ENCODE measurements around the gene RMRP.

Gene RMRP

DNA sequence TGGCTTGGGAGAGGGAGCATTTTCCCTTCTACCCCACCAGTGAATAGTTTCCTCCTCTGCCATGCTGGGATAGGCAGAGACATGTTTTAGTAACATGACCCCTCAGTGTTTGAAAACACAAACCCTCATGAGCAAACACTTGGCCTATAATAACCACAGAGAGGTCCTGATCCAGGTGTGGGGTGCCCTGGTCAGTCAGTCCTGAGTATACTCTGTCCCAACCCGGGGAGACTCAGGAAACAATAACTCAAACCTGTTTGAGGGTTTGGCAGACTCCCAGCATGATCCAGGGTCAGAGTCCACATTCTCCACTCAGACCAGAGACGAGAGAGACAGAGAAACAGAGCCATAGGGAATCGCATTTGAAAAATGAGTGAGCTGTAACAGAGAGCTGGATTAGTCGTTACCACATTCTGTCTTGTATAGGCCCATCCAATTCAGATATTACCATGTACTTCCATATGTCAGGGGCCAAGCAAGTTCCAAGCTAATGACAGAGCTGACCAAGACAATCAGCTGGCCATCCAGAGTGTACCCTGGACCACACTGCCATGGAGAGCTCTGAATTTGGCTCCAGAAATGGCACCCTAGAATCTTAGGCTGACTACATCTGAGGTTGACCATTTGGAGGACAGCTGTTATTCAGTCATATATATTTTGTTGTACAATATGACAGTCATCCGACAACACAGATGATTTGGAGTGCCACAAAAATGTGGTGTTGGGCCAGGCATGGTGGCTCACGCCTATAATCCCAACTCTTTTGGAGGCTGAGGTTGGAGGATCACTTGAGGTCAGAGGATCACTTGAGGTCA is 11.7 kb upstream of the RMRP start:
- H3K4me3 ChIP-seq (ENCODE audit: severe bottlenecking) = no peak overlapping the region
- peaks cover 22% of the 10 kb centered on the region for H3K4me1 ChIP-seq (ENCODE audit: insufficient read depth, poor library complexity, severe bottlenecking)
- H3K9me3 ChIP-seq (ENCODE audit: severe bottlenecking) = no peaks in the 10 kb centered on the region
- ATAC-seq (ENCODE audit: low read depth) = peak; percentile 44
- H3K36me3 ChIP-seq (ENCODE audit: low read depth) = no peaks in the 10 kb centered on the region
- H3K27me3 ChIP-seq (ENCODE audit: insufficient read depth, poor library complexity, severe bottlenecking) = no peaks in the 10 kb centered on the region
- DNase-seq (ENCODE audit: low spot score) = no peak
- H3K27ac ChIP-seq (ENCODE audit: poor library complexity, severe bottlenecking) = peak overlapping the region; percentile 61
- TF ChIP-seq CTCF (IDR thresholded peaks at IDR 0.05; ENCODE audit: poor library complexity, severe bottlenecking) = no peak

DNA sequence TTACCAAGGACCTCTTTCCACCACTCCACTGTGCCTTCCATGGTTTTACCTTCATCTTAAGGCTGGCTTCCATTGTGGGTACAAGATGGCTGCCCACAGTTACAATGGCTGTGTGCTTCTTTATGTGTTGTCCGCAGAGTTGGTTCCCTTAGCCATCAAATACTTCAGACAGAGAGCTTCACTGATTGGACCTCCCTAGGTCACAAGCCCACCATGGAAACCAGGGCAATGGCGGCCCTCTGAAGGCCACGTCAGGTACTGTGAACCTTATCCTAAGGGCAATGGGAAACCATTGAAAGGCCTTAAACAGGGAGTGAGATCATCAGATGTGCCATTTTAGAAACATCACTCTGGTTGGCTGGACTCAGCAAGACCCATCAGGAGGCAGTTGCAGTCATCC is 10.1 kb upstream of the RMRP start:
- no peaks in the 10 kb centered on the region for H3K27me3 ChIP-seq (ENCODE audit: insufficient read depth, poor library complexity, severe bottlenecking)
- no peak overlapping the region for H3K4me3 ChIP-seq (ENCODE audit: severe bottlenecking)
- no peaks in the 10 kb centered on the region for H3K36me3 ChIP-seq (ENCODE audit: low read depth)
- TF ChIP-seq CTCF (IDR thresholded peaks at IDR 0.05; ENCODE audit: poor library complexity, severe bottlenecking) = no peak
- H3K27ac ChIP-seq (ENCODE audit: poor library complexity, severe bottlenecking) = no peak overlapping the region
- no peaks in the 10 kb centered on the region for H3K9me3 ChIP-seq (ENCODE audit: severe bottlenecking)
- no peak for DNase-seq (ENCODE audit: low spot score)
- peaks cover 26% of the 10 kb centered on the region for H3K4me1 ChIP-seq (ENCODE audit: insufficient read depth, poor library complexity, severe bottlenecking)
- ATAC-seq (ENCODE audit: low read depth) = no peak

- Histone ChIP-seq H3K27me3 (ENCODE audit: insufficient read depth, poor library complexity, severe bottlenecking) (no peaks in the 10 kb centered on the region), H3K27ac (ENCODE audit: poor library complexity, severe bottlenecking) (no peak overlapping the region), H3K9me3 (ENCODE audit: severe bottlenecking) (no peaks in the 10 kb centered on the region), H3K36me3 (ENCODE audit: low read depth) (peaks cover 11% of the 10 kb centered on the region), H3K4me3 (ENCODE audit: severe bottlenecking) (no peak overlapping the region), H3K4me1 (ENCODE audit: insufficient read depth, poor library complexity, severe bottlenecking) (peaks cover 24% of the 10 kb centered on the region)
- ATAC-seq (ENCODE audit: low read depth) (no peak), DNase-seq (ENCODE audit: low spot score) (no peak)
- TF ChIP-seq CTCF (IDR thresholded peaks at IDR 0.05; ENCODE audit: poor library complexity, severe bottlenecking) = no peak
Measured at GRCh38 chr9:35666549-35666948, 8.7 kb upstream of the RMRP start.

GRCh38 chr9:35666045-35666444 is 8.2 kb upstream of the RMRP start:
- peaks cover 24% of the 10 kb centered on the region for H3K4me1 ChIP-seq (ENCODE audit: insufficient read depth, poor library complexity, severe bottlenecking)
- TF ChIP-seq CTCF (IDR thresholded peaks at IDR 0.05; ENCODE audit: poor library complexity, severe bottlenecking) = no peak
- H3K4me3 ChIP-seq (ENCODE audit: severe bottlenecking) = no peak overlapping the region
- no peaks in the 10 kb centered on the region for H3K27me3 ChIP-seq (ENCODE audit: insufficient read depth, poor library complexity, severe bottlenecking)
- peaks cover 16% of the 10 kb centered on the region for H3K36me3 ChIP-seq (ENCODE audit: low read depth)
- no peak for DNase-seq (ENCODE audit: low spot score)
- H3K27ac ChIP-seq (ENCODE audit: poor library complexity, severe bottlenecking) = peak overlapping the region; percentile 74
- H3K9me3 ChIP-seq (ENCODE audit: severe bottlenecking) = no peaks in the 10 kb centered on the region
- no peak for ATAC-seq (ENCODE audit: low read depth)

DNA sequence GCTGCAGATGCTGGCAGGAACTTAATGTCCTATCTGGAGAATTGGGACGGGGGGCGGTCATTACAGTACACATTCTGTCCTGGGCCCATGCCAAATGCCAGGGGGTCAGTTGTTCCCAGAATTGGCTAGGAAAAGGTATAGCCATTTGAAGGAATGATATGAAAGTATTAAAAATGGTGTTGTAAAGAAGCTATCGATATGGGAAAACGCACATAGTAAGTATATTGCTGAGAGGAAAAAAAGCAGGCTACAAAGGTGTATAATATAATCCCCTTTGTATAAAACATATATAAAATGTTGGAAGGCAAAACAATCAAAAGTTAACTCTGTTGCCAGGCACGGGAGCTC is 7.6 kb upstream of the RMRP start:
- H3K4me3 ChIP-seq (ENCODE audit: severe bottlenecking) = peak overlapping the region; percentile 39
- TF ChIP-seq CTCF (IDR thresholded peaks at IDR 0.05; ENCODE audit: poor library complexity, severe bottlenecking) = peak; percentile 33
- no peak for ATAC-seq (ENCODE audit: low read depth)
- DNase-seq (ENCODE audit: low spot score) = no peak
- peaks cover 24% of the 10 kb centered on the region for H3K4me1 ChIP-seq (ENCODE audit: insufficient read depth, poor library complexity, severe bottlenecking)
- no peaks in the 10 kb centered on the region for H3K27me3 ChIP-seq (ENCODE audit: insufficient read depth, poor library complexity, severe bottlenecking)
- peak overlapping the region; percentile 74 for H3K27ac ChIP-seq (ENCODE audit: poor library complexity, severe bottlenecking)
- peaks cover 22% of the 10 kb centered on the region for H3K36me3 ChIP-seq (ENCODE audit: low read depth)
- H3K9me3 ChIP-seq (ENCODE audit: severe bottlenecking) = no peaks in the 10 kb centered on the region

All from RWPE2 (cell line).